ENCODE data around the gene MAPK12.

DNA sequence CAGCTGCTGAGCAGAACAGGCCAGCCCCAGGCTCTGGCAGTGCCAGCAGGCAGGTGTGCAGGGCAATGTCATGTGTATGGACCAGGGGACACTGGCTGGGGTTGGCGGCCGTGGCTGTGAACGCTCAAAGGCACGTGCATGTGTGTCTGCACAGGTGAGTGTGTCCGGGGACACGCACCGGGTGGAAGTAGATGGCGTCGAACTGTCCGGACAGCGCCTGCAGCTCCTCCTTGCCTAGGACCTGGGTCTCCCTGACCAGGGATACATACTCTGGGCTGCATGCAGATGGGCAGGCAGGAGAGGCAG is 11.3 kb downstream of the MAPK12 start:
- no peak for TF ChIP-seq CTCF (IDR thresholded peaks at IDR 0.05)
- no peak for TF ChIP-seq EZH2 (IDR thresholded peaks at IDR 0.05; ENCODE audit: borderline replicate concordance, insufficient read depth, low read depth, low read length, poor library complexity, severe bottlenecking)

Data from B cell (primary cell).